B cell (primary cell): ENCODE measurements around the gene CTPS1.

Experiments used
- CTCF ChIP-seq: fragments of 200-600 bp; IDR thresholded peaks from one replicate; pipeline ENCODE4 v1.8.0; 2022; ENCODE audit warnings: antibody characterized with exemption, mild to moderate bottlenecking
- EZH2 ChIP-seq: IDR thresholded peaks from 2 replicates; pipeline ENCODE4 v1.6.1; 2012; ENCODE audit warnings: borderline replicate concordance, low read depth, mild to moderate bottlenecking, moderate library complexity, low read length; ENCODE audit not compliant: insufficient read depth, poor library complexity, severe bottlenecking

- TF ChIP-seq CTCF (no peak), EZH2 (no peak)
Measured at GRCh38 chr1:41046347-41046775, 66.9 kb downstream of the CTPS1 start.
